SK-N-SH (cell line): ENCODE data around the gene PPFIBP2. TPM values are rescaled to one million over a fixed set of nuclear protein-coding genes. Genes with fewer than 3 reads are reported as not detected.
A peak's percentile ranks its signal among the peaks of the same experiment; 100 is the strongest.

Source experiments
- CTCF ChIA-PET: fragments of 300-600, 350-600 bp; formaldehyde crosslinking; extraction: SDS; loops from one replicate; lab custom pipeline; 2021; lab: Yijun Ruan, JAX
- POLR2A ChIA-PET: fragments of 350-600 bp; sonication (Branson Sonifier 250); formaldehyde crosslinking; extraction: SDS; loops from one replicate; lab custom pipeline; 2020; ENCODE audit warnings: antibody characterized with exemption, inconsistent platforms; lab: Yijun Ruan, JAX
- DNase-seq: peaks from one replicate; pipeline ENCODE4 v3.0.0; 2012
- H2AFZ ChIP-seq: fragments of 200-600 bp; sonication (generic); 2 replicates; pipeline ENCODE4 v1.8.1; 2016; ENCODE audit warnings: antibody characterized with exemption, mild to moderate bottlenecking, low read depth
- H3F3A ChIP-seq: fragments of 200-600 bp; sonication (generic); replicated peaks from 2 replicates; pipeline ENCODE3; 2016; ENCODE audit warnings: antibody characterized with exemption, mild to moderate bottlenecking; ENCODE audit not compliant: insufficient read depth
- H3K27ac ChIP-seq, 2 experiments: fragments of 200-500 bp in 1 of 2; fragments of 200-600 bp in 1 of 2; sonication (Bioruptor generic) in 1 of 2; sonication (generic), shearing (Covaris generic) in 1 of 2; 2 replicates each; pipeline versions ENCODE4 v1.5.1 to v1.6.1; 2014 to 2016; ENCODE audit warnings: low read depth in 2 of 2, inconsistent platforms in 1 of 2, low read length in 1 of 2, mild to moderate bottlenecking in 1 of 2, mixed read lengths in 1 of 2
- H3K27me3 ChIP-seq: fragments of 200-600 bp; sonication (generic), shearing (Covaris generic); 2 replicates; pipeline ENCODE4 v1.6.1; 2016; ENCODE audit warnings: mixed run types; ENCODE audit not compliant: insufficient read depth
- H3K36me3 ChIP-seq, 2 experiments: fragments of 200-500 bp in 1 of 2; fragments of 200-600 bp in 1 of 2; sonication (Bioruptor generic) in 1 of 2; sonication (generic) in 1 of 2; replicated peaks in 1 of 2; 2 replicates each; pipeline versions ENCODE3 to v1.5.1; 2014 to 2016; ENCODE audit warnings: low read length in 1 of 2, mild to moderate bottlenecking in 1 of 2; ENCODE audit not compliant: insufficient read depth in 2 of 2, control insufficient read depth in 1 of 2
- H3K4me1 ChIP-seq, 2 experiments: fragments of 200-500 bp in 1 of 2; fragments of 200-600 bp in 1 of 2; sonication (Bioruptor generic) in 1 of 2; sonication (generic), shearing (Covaris generic) in 1 of 2; 2 replicates each; pipeline versions ENCODE4 v1.5.1 to v1.6.1; 2014 to 2016; ENCODE audit warnings: low read depth in 1 of 2, low read length in 1 of 2, mixed run types in 1 of 2; ENCODE audit not compliant: insufficient read depth in 2 of 2, control insufficient read depth in 1 of 2
- H3K4me2 ChIP-seq: fragments of 200-600 bp; sonication (generic), shearing (Covaris generic); 2 replicates; pipeline ENCODE4 v1.6.1; 2017; ENCODE audit warnings: mixed run types
- H3K4me3 ChIP-seq, 2 experiments: fragments of 200-500 bp in 1 of 2; fragments of 200-600 bp in 1 of 2; sonication (Bioruptor generic) in 1 of 2; sonication (generic), shearing (Covaris generic) in 1 of 2; 2 replicates each; pipeline versions ENCODE4 v1.5.1 to v1.8.1; 2014 to 2016; ENCODE audit warnings: low read depth in 2 of 2, inconsistent platforms in 1 of 2, low read length in 1 of 2, mild to moderate bottlenecking in 1 of 2, mixed read lengths in 1 of 2, moderate library complexity in 1 of 2
- H3K79me2 ChIP-seq: fragments of 200-600 bp; sonication (generic); 2 replicates; pipeline ENCODE4 v1.8.1; 2017; ENCODE audit warnings: mild to moderate bottlenecking; ENCODE audit not compliant: insufficient read depth
- H3K9ac ChIP-seq: fragments of 200-600 bp; sonication (generic); 2 replicates; pipeline ENCODE4 v1.6.1; 2017; ENCODE audit warnings: mixed run types
- H3K9me2 ChIP-seq: fragments of 200-600 bp; sonication (generic); 2 replicates; pipeline ENCODE4 v1.6.1; 2017; ENCODE audit warnings: mixed run types
- H3K9me3 ChIP-seq: fragments of 200-600 bp; sonication (generic); 2 replicates; pipeline ENCODE4 v1.6.1; 2017; ENCODE audit warnings: mixed run types, mild to moderate bottlenecking, moderate library complexity
- H4K20me1 ChIP-seq: fragments of 200-600 bp; sonication (generic); 2 replicates; pipeline ENCODE4 v1.6.1; 2017; ENCODE audit warnings: mild to moderate bottlenecking, mixed run types; ENCODE audit not compliant: insufficient read depth
- MEF2A ChIP-seq: IDR thresholded peaks from 2 replicates; pipeline ENCODE4 v1.4.0; 2012; ENCODE audit warnings: low read depth, borderline replicate concordance
- NFIC ChIP-seq: IDR thresholded peaks from 2 replicates; pipeline ENCODE4 v1.4.0; 2012; ENCODE audit warnings: borderline replicate concordance
- TCF12 ChIP-seq: IDR thresholded peaks from 2 replicates; pipeline ENCODE4 v1.4.0; 2012
- TEAD4 ChIP-seq: IDR thresholded peaks from 2 replicates; pipeline ENCODE4 v1.4.0; 2012; ENCODE audit warnings: mild to moderate bottlenecking, borderline replicate concordance; ENCODE audit not compliant: insufficient read depth
- USF1 ChIP-seq: IDR thresholded peaks from 2 replicates; pipeline ENCODE4 v1.4.0; 2012; ENCODE audit warnings: low read depth, borderline replicate concordance
- YY1 ChIP-seq: IDR thresholded peaks from 2 replicates; pipeline ENCODE4 v1.4.0; 2012; ENCODE audit warnings: low read depth, mild to moderate bottlenecking
- WGBS: methylation state at CpG from one replicate; pipeline ENCODE4 v1.1.6; 2017; ENCODE audit warnings: low lambda C conversion rate; 5-methylcytosine and 5-hydroxymethylcytosine counted together
- polyA plus RNA-seq, 3 experiments: library from polyadenylated mRNA; depleted of rRNA; stranded (reverse); fragments of >200 nt; gene quantifications; 2 replicates each; pipeline ENCODE4 v1.2.3, GENCODE V29; 2012

The PPFIBP2 gene
- polyA plus RNA-seq, 1 of the 3 experiments (the other 2 are of a cell fraction) = 0.67 TPM

GRCh38 chr11:7599209-7599608 is 85.4 kb downstream of the PPFIBP2 start (continued):
- TF ChIP-seq TEAD4 = no peak

GRCh38 chr11:7600205-7600775 is 86.5 kb downstream of the PPFIBP2 start:
- no peaks in the 10 kb centered on the region for H3K9me2 ChIP-seq
- no peaks in the 10 kb centered on the region for H3K36me3 ChIP-seq
- H2AFZ ChIP-seq = no peak overlapping the region
- ChIA-PET POLR2A (no interaction called here), CTCF (no interaction called here)
- peaks cover 0 to 2% of the 10 kb centered on the region in 2 experiments; a peak in 1 of 4 replicates for H3K4me1 ChIP-seq
- H3K4me2 ChIP-seq = no peak overlapping the region
- H3K79me2 ChIP-seq = no peaks in the 10 kb centered on the region
- H3K9ac ChIP-seq = no peak overlapping the region
- H3K27ac ChIP-seq = no peak overlapping the region; a peak in 1 of 4 replicates
- H3K27me3 ChIP-seq = no peaks in the 10 kb centered on the region
- no peak for DNase-seq
- 74% methylated on average over 5 of the region's 6 CpGs for WGBS
- H3K4me3 ChIP-seq = no peak overlapping the region
- TF ChIP-seq MEF2A = no peak
- TF ChIP-seq NFIC = no peak
- no peaks in the 10 kb centered on the region for H4K20me1 ChIP-seq
- H3K9me3 ChIP-seq = no peaks in the 10 kb centered on the region
- H3F3A ChIP-seq = no peaks in the 10 kb centered on the region

GRCh38 chr11:7603031-7603781 is 89.4 kb downstream of the PPFIBP2 start:
- CTCF ChIA-PET = interaction anchor here (0.7 to 1.2 kb wide), 4 partner anchors 9 to 64 kb away, joined by 3 read pairs; no protein-coding TSS in a partner anchor

More at GRCh38 chr11:7603031-7603781, 89.4 kb downstream of the PPFIBP2 start:
- H3K9me3 ChIP-seq = no peaks in the 10 kb centered on the region
- no peak for DNase-seq
- H2AFZ ChIP-seq = no peak overlapping the region
- H3K27ac ChIP-seq = peak overlapping the region in 1 of 2 experiments; percentile 29; a peak in 1 of 4 replicates
- no peaks in the 10 kb centered on the region for H4K20me1 ChIP-seq
- 44% methylated on average over 4 of the region's 4 CpGs for WGBS
- no peaks in the 10 kb centered on the region for H3K27me3 ChIP-seq
- H3K4me2 ChIP-seq = no peak overlapping the region
- H3K36me3 ChIP-seq = no peaks in the 10 kb centered on the region
- POLR2A ChIA-PET = interaction anchor here (1.0 kb wide), 1 partner anchor 25 kb away, joined by 5 read pairs; no protein-coding TSS in a partner anchor
- H3F3A ChIP-seq = no peaks in the 10 kb centered on the region
- H3K4me1 ChIP-seq = peaks cover 0 to 2% of the 10 kb centered on the region in 2 experiments; a peak in 1 of 4 replicates
- no peaks in the 10 kb centered on the region for H3K79me2 ChIP-seq
- TF ChIP-seq YY1 (peak; percentile 68; the same call in 1 of the 2 replicates), TCF12 (peak; percentile 56; the same call in 1 of the 2 replicates), USF1 (no peak)
- TF ChIP-seq, all 33 proteins: peak for 2
- Histone ChIP-seq H3K4me3 (no peak overlapping the region), H3K9me2 (no peaks in the 10 kb centered on the region), H3K9ac (no peak overlapping the region)
